ENCODE measurements around the gene CHMP3. TPM values are rescaled to one million over a fixed set of nuclear protein-coding genes. Genes with fewer than 3 reads are reported as not detected.

CHMP3 gene
- polyA plus RNA-seq, 1 of the 3 experiments (the other 2 are of a cell fraction), result 75.3 TPM

GRCh38 chr2:86484385-86484784 is 78.9 kb downstream of the CHMP3 start:
- H3K79me2 ChIP-seq (ENCODE audit: insufficient read depth), result no peaks in the 10 kb centered on the region
- no peaks in the 10 kb centered on the region for H3K9me3 ChIP-seq
- no peaks in the 10 kb centered on the region for H4K20me1 ChIP-seq (ENCODE audit: insufficient read depth)
- DNase-seq, result no peak
- no peak overlapping the region for H2AFZ ChIP-seq (ENCODE audit: low read depth)
- WGBS (ENCODE audit: low lambda C conversion rate), result 90% methylated on average over 3 of the region's 3 CpGs
- no peak overlapping the region for H3K4me2 ChIP-seq
- peaks cover 84 to 99% of the 10 kb centered on the region in 2 experiments for H3K36me3 ChIP-seq (replicated peaks in 1 of 2; ENCODE audit: control insufficient read depth in 1 of 2, insufficient read depth in 2 of 2, low read length in 1 of 2)
- H3K27ac ChIP-seq (ENCODE audit: low read depth in 2 of 2, low read length in 1 of 2), result no peak overlapping the region
- no peaks in the 10 kb centered on the region for H3K9me2 ChIP-seq
- TF ChIP-seq CHD2 (IDR thresholded peaks at IDR 0.05; ENCODE audit: low read length, partially characterized antibody) (no peak), NFIC (IDR thresholded peaks at IDR 0.05; ENCODE audit: borderline replicate concordance) (no peak), FOSL2 (IDR thresholded peaks at IDR 0.05; ENCODE audit: borderline replicate concordance, low read depth) (no peak), RCOR1 (IDR thresholded peaks at IDR 0.05; ENCODE audit: low read length) (no peak), FOXJ3 (CRISPR knock-in tag; IDR thresholded peaks at IDR 0.05) (no peak), GATA2 (CRISPR knock-in tag; IDR thresholded peaks at IDR 0.05) (no peak), NRF1 (IDR thresholded peaks at IDR 0.05; ENCODE audit: low read depth, low read length) (no peak), EZH2phosphoT487 (IDR thresholded peaks at IDR 0.05; ENCODE audit: borderline replicate concordance, low read depth) (no peak), REST (IDR thresholded peaks at IDR 0.05; ENCODE audit: low read depth, low read length) (no peak), POLR2AphosphoS5 (IDR thresholded peaks at IDR 0.05; ENCODE audit: low read depth, low read length) (no peak)
- POLR2A ChIA-PET, result no interaction called here
- no peaks in the 10 kb centered on the region for H3K4me1 ChIP-seq (ENCODE audit: control insufficient read depth in 1 of 2, insufficient read depth in 2 of 2, low read depth in 1 of 2, low read length in 1 of 2)
- CTCF ChIA-PET, result no interaction called here
- H3K4me3 ChIP-seq (ENCODE audit: low read depth in 2 of 2, low read length in 1 of 2), result no peak overlapping the region
- no peaks in the 10 kb centered on the region for H3K27me3 ChIP-seq (ENCODE audit: insufficient read depth)
- no peaks in the 10 kb centered on the region for H3F3A ChIP-seq (replicated peaks; ENCODE audit: insufficient read depth)
- no peak overlapping the region for H3K9ac ChIP-seq

DNA sequence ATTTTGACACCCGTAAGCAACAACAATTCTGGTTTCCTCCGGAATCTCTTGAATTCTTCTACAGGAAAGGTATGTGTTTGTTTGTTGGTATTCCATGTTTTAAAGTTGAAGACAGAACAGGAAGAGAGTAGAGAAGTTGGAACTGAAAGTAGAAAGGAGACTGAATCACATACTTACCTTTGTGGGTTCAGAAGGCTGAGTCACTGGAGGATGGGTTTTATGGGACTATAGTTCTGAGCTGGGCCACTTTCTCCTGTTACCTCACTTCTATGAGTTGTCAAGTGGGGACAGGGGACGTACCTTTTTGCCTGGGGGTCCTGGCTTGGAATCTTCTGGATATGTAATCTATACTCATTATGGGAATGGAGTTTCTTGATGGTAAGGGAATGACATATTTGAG is 81.2 kb downstream of the CHMP3 start:
- Histone ChIP-seq H3K9me2 (no peaks in the 10 kb centered on the region), H2AFZ (ENCODE audit: low read depth) (no peak overlapping the region), H3K79me2 (ENCODE audit: insufficient read depth) (0 out of 2 replicates have a peak, but pooled peaks cover 4% of the 10 kb centered on the region), H4K20me1 (ENCODE audit: insufficient read depth) (peaks cover 3% of the 10 kb centered on the region), H3K9me3 (no peaks in the 10 kb centered on the region), H3K27ac (ENCODE audit: low read depth in 2 of 2, low read length in 1 of 2) (no peak overlapping the region), H3K36me3 (replicated peaks in 1 of 2; ENCODE audit: control insufficient read depth in 1 of 2, insufficient read depth in 2 of 2, low read length in 1 of 2) (peaks cover 89 to 98% of the 10 kb centered on the region in 2 experiments), H3F3A (replicated peaks; ENCODE audit: insufficient read depth) (no peaks in the 10 kb centered on the region), H3K4me1 (ENCODE audit: control insufficient read depth in 1 of 2, insufficient read depth in 2 of 2, low read depth in 1 of 2, low read length in 1 of 2) (no peaks in the 10 kb centered on the region), H3K9ac (no peak overlapping the region), H3K27me3 (ENCODE audit: insufficient read depth) (no peaks in the 10 kb centered on the region), H3K4me2 (no peak overlapping the region), H3K4me3 (ENCODE audit: low read depth in 2 of 2, low read length in 1 of 2) (no peak overlapping the region)
- 99% methylated on average over 3 of the region's 3 CpGs for WGBS (ENCODE audit: low lambda C conversion rate)
- CTCF ChIA-PET, result no interaction called here
- TF ChIP-seq SMC3 (IDR thresholded peaks at IDR 0.05; ENCODE audit: low read depth, low read length) (no peak), FOXJ3 (CRISPR knock-in tag; IDR thresholded peaks at IDR 0.05) (no peak), RXRA (IDR thresholded peaks at IDR 0.05; ENCODE audit: borderline replicate concordance, low read depth) (no peak), NRF1 (IDR thresholded peaks at IDR 0.05; ENCODE audit: low read depth, low read length) (no peak), ELF1 (IDR thresholded peaks at IDR 0.05) (no peak), NFIC (IDR thresholded peaks at IDR 0.05; ENCODE audit: borderline replicate concordance) (no peak), MXI1 (IDR thresholded peaks at IDR 0.05; ENCODE audit: low read depth, low read length) (no peak), FOXM1 (IDR thresholded peaks at IDR 0.05; ENCODE audit: low read depth) (no peak), CTCF (IDR thresholded peaks at IDR 0.05) (no peak), GATA2 (CRISPR knock-in tag; IDR thresholded peaks at IDR 0.05) (no peak)
- TF ChIP-seq, protein P1, sequence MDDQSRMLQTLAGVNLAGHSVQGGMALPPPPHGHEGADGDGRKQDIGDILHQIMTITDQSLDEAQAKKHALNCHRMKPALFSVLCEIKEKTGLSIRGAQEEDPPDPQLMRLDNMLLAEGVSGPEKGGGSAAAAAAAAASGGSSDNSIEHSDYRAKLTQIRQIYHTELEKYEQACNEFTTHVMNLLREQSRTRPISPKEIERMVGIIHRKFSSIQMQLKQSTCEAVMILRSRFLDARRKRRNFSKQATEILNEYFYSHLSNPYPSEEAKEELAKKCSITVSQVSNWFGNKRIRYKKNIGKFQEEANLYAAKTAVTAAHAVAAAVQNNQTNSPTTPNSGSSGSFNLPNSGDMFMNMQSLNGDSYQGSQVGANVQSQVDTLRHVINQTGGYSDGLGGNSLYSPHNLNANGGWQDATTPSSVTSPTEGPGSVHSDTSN (IDR thresholded peaks at IDR 0.05), result no peak
- TF ChIP-seq, protein P2, sequence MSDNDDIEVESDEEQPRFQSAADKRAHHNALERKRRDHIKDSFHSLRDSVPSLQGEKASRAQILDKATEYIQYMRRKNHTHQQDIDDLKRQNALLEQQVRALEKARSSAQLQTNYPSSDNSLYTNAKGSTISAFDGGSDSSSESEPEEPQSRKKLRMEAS (IDR thresholded peaks at IDR 0.05; ENCODE audit: low read depth), result no peak
- POLR2A ChIA-PET, result no interaction called here
- DNase-seq, result no peak
